TTC549 (cell line): Measurements from ENCODE around the gene ZNF473.
"Not testable (repeated sequence)": the region's sequence is repeated elsewhere in the genome, so short reads cannot be mapped to it uniquely, and the experiment has no call there.

ENCODE experiments used
- FAIRE-seq: peaks from 2 replicates; lab custom pipeline; 2012; peaks lifted over from hg19 to GRCh38; lab: Jason Lieb, UNC

The ZNF473 gene

DNA sequence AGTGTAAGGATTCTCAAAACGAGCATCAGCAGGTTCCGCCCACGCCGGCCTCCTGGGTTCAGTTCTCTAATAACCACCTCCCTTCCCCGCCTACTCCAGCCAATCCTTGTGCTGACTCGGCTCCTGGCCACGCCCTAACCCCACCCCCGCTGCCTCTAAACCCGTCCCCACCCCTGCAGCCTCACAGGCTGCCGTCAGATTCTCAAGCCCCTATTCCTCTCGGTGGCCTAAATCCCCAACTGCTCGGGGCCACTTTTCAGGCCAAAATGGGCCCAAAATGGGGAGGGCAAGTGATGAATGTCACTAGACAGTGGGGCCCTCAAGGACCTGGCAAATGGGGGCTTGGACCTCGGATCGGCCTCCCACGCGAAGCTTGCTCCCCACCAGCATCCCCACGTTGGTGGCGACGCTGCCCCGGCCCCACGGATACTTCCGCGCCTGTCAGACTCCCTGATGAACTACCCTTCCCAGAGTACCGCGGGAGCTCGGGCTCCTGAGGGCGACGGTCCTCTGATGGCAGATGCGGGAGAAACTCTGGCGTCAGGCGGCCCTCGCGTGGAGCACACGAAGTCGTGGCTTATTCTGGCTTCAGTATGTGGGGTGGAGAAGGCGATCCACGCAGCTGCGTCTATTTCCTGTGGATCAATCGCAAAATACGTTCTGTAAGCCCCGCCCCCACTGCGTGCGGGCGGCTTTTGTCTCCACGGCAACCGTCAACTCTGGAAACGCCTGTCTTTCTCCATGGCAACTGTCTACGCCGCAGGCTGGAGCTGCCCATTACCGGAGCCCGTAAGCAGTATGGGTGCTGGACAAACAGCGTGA is 24.8 kb downstream of the ZNF473 start:
- no peak for FAIRE-seq

- not testable (repeated sequence) for FAIRE-seq
These were observed 25.6 kb downstream of the ZNF473 start for GRCh38 chr19:50051228-50051895.

GRCh38 chr19:50051964-50052363 is 26.2 kb downstream of the ZNF473 start:
- no peak for FAIRE-seq

GRCh38 chr19:50053119-50053518 is 27.3 kb downstream of the ZNF473 start:
- FAIRE-seq: no peak

- no peak for FAIRE-seq
These were observed 32.6 kb downstream of the ZNF473 start for GRCh38 chr19:50058425-50058824.

GRCh38 chr19:50059045-50059444 is 33.2 kb downstream of the ZNF473 start:
- FAIRE-seq: no peak

DNA sequence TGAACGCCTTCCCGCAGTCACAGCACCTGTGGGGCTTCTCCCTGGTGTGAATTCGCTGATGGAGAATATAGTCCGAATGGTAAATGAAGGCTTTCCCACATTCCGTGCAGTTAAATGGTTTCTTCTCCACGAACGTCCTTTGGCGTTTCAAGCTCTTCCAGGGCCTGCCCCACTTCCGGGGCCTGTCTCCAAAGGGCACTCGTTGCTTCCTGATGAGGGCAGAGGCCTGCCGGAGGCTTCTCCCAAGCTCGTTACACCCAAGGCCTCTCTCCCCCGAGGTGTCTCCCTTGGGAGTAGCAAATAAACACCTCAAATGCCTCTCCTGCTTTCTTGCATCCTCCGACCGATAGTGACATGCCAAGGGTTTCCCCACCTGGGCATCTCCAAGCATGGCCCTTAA is 34.3 kb downstream of the ZNF473 start:
- no peak for FAIRE-seq

- FAIRE-seq: no peak
These were observed 35.8 kb downstream of the ZNF473 start for GRCh38 chr19:50061650-50062049.

GRCh38 chr19:50065938-50066337 is 40.1 kb downstream of the ZNF473 start:
- no peak for FAIRE-seq

DNA sequence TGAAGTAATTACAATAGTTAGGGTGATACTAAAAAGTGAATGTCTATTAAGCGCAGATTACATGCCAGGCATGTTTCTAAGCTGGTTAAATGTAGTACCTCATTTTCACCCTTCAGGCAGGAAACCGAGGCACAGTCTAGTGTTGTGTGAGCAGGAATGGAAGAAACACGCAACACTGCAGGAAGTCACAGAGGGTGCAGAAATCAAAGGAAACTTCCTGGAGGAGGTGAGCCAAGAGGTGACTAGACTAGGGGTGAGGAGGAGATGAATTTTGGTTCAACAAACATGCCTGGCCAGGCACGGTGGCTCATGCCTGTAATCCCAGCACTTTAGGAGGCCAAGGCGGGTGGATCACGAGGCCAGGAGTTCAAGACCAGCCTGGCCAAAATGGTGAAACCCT is 41.8 kb downstream of the ZNF473 start:
- FAIRE-seq: no peak

GRCh38 chr19:50068382-50068781 is 42.6 kb downstream of the ZNF473 start:
- FAIRE-seq: not testable (repeated sequence)

GRCh38 chr19:50075076-50075475 is 49.3 kb downstream of the ZNF473 start:
- FAIRE-seq: not testable (repeated sequence)

DNA sequence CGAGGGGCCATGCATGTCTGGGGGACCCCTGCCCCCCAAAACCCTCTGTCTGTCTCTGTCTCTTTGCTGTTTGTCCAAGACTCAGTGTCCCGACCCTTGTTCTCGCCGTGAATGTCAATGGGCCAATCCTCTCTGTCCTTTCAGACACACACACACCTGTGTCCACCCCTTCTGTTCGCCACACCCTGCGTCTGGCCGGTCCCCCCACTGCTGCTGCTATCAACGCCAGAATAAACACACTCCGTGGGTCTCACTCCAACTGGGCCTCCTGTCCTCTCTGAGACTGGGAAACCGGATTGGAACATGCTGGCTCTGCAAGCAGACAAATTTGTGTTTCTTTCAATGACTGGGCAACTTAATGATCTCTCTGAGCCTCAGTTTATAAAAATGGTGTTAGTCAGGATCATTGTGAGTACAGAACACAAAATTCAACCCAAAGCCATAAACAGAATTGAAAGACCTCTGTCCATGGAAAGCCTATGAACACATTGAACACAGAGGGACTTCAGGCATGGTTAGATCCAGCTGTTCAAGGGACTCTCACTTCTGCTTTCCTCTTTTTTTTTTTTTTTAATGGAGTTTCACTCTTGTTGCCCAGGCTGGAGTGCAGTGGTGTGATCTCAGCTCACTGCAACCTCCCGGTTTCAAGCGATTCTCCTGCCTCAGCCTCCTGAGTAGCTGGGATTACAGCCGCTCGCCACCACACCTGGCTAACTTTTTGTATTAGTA is 50.0 kb downstream of the ZNF473 start:
- not testable (repeated sequence) for FAIRE-seq

DNA sequence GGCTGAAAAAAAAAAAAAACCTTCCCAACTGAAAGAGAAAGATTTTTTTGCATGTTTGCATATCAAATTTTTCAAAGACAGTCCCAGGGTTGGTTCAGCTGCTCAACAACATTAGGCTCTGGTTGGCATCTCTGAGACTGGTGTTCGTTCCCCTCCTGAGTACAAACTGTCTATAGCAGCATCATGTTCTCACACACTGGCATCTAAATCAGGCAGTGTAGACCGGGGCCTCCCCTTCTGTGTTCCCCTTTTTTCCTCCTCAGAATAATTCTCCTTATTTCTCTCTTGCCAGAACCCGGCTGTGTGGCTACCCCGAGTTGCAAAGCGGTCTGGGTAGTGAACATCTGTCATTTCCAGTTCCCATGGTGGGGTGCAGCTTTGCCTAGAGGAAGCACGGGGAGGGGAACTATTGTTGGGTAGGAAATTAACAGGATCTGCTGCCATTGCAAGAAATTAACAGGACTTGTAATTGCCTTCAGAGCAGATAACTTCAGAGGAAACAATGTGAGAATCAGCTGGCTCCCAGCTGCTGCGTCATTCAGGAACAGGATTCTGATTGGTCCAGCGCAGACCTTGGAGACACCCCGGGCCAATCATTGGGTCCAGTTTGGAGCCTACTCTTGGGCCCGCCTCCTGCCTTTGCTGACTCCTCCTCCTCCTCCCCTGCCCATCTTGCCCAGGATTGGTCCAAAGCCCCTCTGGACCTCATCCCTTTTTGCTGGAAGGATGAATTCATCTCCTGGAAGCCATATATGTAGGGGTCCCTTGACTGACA is 51.0 kb downstream of the ZNF473 start:
- not testable (repeated sequence) for FAIRE-seq

DNA sequence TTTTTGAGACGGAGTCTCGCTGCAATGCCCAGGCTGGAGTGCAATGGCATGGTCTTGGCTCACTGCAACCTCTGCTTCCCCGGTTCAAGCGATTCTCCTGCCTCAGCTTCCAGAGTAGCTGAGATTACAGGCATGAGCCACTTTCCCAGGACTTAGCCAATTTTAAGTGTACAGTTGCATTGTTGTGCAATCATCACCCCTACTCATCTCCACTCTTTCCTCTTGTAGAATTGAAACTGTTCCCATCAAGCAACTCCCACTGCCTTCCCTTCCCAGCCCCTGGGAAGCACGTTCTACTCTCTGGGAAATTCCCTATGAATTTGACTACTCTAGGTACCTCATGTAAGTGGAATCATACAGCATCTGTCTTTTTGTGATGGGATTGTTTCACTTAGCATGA is 53.2 kb downstream of the ZNF473 start:
- not testable (repeated sequence) for FAIRE-seq

DNA sequence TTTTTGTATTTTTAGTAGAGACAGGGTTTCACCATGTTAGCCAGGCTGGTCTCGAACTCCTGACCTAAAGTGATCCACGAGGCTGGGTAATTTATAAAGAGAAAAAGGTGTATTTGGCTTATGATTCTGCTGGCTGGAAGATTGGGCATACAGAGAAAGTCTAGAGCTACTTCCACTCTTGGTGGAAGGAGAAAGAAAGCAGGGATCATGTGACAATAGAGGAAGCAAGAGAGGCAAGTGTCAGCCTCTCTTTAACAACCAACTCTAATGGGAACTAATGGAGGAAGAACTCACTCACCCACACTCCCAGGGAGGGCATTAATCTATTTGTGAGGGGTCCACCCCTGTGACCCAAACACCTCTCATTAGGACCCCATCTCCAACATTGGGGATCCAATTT is 58.6 kb downstream of the ZNF473 start:
- FAIRE-seq: not testable (repeated sequence)

DNA sequence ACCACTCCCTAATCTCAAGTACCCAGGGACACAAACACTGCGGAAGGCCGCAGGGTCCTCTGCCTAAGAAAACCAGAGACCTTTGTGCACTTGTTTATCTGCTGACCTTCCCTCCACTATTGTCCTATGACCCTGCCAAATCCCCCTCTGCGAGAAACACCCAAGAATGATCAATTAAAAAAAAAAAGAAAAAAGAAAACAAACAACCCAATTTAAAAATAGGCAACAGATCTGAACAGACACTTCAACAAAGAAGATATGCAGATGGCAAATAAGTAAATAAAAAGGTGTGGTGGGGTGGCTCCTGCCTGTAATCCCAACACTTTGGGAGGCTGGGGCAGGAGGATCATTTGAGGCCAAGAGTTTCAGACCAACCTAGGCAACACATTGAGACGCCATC is 61.3 kb downstream of the ZNF473 start:
- not testable (repeated sequence) for FAIRE-seq

GRCh38 chr19:50090706-50091105 is 64.9 kb downstream of the ZNF473 start:
- FAIRE-seq: not testable (repeated sequence)

DNA sequence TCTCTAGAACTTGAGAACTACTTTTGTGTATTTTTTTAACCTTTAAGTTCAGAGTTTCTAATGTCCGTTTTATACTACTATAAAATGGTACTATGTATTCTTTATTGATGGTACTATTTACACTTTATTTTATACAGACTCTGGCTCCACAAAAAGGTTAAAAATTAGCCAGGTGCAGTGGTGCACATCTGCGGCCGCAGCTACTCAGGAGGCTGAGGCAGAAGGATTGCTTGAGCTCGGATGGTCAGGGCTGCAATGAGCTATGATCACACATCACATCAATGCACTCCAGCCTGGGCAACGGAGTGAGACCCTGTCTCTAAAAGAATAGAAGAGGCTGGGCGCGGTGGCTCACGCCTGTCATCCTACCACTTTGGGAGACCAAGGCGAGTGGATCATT is 66.0 kb downstream of the ZNF473 start:
- FAIRE-seq: not testable (repeated sequence)

DNA sequence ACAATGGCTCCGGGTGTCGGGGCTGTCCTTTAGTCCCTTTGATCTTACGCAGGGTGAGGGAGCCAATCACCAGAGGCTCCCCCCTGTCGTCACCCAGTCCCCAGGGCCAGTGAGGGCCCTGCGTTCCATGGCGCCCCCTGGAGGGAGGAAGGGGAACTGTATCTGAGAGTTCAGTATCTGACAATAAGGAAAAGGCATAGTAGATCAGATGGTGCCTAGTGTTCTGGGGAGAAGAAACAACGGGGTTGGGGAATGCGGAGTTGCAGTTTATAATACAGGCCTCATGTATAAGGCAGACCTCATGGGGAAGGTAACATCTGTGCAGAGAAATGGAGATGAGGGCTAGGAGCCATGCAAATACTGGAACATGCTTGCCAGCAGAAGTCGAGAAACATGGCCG is 66.8 kb downstream of the ZNF473 start:
- not testable (repeated sequence) for FAIRE-seq

DNA sequence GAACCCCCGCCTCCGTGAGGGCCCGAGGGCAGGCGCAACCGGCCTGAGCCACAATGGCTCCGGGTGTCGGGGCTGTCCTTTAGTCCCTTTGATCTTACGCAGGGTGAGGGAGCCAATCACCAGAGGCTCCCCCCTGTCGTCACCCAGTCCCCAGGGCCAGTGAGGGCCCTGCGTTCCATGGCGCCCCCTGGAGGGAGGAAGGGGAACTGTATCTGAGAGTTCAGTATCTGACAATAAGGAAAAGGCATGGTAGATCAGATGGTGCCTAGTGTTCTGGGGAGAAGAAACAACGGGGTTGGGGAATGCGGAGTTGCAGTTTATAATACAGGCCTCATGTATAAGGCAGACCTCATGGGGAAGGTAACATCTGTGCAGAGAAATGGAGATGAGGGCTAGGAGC is 72.1 kb downstream of the ZNF473 start:
- not testable (repeated sequence) for FAIRE-seq

GRCh38 chr19:50098892-50099291 is 73.1 kb downstream of the ZNF473 start:
- not testable (repeated sequence) for FAIRE-seq
